GM12874 (cell line): ENCODE measurements around the gene APMAP.

Source experiments
- TF ChIP-seq, protein P1 (sequence below): IDR thresholded peaks from 2 replicates; pipeline ENCODE4 v1.5.1; 2011; ENCODE audit warnings: low read depth, mild to moderate bottlenecking, control low read depth, low read length, moderate library complexity; ENCODE audit not compliant: insufficient read depth

APMAP gene

DNA sequence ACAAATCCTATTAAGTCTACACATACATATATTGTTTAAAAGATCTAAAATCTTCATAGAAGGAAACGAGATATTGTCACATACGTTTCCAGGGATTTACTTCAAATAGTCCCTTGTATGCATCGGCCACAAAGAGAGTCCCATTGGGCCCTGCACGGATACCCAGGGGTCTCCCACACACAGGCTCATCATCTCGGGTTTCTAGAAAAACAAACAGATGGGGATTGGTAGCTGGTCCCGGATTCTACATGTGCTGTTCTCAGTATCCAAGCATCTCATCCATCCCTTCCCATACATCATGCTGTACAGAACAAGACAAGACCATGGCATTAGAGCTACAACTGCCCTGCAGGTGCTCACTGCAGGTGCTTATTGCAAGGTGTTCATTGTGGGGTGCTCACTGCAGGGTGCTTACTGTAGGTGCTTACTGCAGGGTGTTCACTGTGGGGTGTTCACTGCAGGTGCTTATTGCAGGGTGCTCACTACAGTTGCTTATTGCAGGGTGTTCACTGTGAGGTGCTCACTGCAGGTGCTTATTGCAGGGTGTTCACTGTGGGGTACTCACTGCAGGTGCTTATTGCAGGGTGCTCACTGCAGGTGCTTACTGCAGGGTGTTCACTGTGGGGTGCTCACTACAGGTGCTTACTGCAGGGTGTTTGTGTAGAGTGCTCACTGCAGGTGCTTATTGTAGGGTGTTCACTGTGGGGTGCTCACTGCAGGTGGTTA lies 21.0 kb downstream of the APMAP start:
- TF ChIP-seq, protein P1, sequence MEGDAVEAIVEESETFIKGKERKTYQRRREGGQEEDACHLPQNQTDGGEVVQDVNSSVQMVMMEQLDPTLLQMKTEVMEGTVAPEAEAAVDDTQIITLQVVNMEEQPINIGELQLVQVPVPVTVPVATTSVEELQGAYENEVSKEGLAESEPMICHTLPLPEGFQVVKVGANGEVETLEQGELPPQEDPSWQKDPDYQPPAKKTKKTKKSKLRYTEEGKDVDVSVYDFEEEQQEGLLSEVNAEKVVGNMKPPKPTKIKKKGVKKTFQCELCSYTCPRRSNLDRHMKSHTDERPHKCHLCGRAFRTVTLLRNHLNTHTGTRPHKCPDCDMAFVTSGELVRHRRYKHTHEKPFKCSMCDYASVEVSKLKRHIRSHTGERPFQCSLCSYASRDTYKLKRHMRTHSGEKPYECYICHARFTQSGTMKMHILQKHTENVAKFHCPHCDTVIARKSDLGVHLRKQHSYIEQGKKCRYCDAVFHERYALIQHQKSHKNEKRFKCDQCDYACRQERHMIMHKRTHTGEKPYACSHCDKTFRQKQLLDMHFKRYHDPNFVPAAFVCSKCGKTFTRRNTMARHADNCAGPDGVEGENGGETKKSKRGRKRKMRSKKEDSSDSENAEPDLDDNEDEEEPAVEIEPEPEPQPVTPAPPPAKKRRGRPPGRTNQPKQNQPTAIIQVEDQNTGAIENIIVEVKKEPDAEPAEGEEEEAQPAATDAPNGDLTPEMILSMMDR = no peak

DNA sequence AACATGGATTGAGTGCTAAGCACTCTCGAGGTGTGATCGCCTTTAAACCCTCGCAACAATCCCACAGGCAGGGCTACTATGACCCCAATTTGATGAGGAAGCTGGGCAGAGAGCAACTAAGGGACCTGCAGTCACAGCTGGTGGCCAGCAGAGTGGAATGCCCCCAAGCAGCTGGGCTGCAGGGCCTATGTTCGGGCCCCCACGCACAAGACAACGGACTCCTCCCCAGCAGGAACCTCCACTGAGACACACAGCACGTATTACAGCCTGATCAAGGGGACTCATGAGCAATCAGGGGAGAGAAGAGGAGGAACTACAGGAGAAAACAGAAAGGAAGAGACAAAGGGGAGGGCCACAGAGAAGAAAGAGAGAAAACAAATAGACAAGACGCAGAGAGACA lies 21.8 kb downstream of the APMAP start:
- TF ChIP-seq, protein P1 = no peak

DNA sequence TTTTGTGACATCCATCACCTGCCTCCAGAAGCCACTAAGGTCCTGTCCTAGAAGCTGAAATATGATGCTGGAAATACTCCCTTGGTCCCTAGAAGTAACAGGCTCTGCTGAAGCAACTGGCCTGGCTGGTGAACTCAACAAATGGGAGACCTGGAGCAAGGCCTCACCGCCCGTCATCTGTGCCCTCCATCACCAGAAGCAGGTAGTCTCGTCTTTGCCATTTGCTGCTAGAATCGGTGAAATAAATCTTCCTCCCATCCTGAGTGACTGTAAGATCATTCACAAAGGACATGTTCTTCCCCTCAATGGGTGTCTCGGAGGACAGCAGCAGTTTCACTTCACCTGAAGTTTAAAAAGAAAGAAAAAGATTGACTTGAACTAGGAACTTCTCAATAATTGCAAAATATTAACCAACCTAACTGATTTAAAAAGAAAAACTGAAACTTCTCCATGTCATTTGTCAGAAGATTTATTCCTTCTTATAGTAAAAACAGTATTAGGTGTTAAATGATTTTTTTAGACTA lies 22.5 kb downstream of the APMAP start:
- TF ChIP-seq, protein P1 = no peak

DNA sequence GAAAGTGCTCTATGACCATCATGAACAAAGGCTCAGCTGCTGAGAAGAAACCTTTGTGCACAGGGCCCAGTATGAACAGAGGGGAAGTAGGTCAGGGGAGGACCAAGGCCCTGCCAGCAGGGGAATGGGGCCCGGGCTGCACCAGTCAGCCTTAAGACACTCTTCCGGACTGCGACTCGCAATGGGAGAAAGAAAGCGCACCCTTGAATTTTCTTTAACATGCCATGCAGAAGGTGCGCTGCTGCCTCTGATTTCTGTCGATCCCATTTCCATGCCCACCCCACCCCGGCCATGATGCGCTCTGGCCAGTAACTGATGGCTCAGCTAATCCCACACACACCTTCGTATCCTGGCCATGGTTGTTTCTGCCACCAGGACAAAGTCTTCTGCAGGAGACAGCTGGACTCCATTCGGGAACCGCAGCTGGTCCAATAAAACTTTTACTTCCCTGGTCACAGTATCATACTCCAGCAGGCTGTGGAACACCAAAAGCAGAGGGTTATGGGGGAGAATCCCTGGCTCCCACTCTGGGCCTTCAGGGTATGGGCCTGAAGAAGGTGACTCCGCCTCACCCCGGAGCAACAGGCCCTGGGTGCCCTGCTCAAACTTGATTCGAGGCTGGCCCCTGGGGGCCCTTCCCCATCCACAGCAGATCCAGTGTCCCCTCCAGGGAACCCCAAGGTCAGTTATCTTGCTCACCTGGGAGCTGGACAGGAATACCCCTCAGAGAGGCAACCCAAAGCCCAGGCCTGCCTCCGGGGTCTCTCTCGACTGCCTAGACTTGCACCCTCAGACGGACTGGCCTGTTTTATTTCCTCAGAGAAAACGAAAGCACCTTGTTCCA lies 23.1 kb downstream of the APMAP start:
- TF ChIP-seq, protein P1 = no peak

DNA sequence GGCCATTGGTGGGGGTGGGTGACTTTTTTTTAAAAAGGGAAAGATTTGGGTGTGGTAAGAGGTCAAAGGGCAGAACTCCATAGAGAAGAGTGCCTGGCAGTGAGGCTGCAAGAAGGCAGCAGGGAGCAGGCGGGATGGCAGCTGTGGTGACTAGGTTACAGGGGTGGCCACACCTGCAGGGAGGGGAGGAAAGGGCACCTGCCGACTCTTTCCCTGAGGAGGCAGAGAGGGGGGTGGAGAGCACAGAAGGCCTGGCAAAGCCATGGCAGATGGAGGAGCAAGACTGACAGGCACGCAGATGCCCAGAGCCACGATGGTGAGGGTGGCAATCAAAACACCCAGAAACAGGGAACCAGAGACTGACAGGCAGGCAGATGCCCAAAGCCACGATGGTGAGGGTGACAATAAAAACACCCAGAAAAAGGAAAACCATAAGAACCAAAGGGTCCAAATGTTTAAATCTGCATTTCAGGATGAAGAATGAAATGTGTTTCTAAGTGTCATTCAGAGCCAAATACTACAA lies 24.2 kb downstream of the APMAP start:
- TF ChIP-seq, protein P1 = no peak

DNA sequence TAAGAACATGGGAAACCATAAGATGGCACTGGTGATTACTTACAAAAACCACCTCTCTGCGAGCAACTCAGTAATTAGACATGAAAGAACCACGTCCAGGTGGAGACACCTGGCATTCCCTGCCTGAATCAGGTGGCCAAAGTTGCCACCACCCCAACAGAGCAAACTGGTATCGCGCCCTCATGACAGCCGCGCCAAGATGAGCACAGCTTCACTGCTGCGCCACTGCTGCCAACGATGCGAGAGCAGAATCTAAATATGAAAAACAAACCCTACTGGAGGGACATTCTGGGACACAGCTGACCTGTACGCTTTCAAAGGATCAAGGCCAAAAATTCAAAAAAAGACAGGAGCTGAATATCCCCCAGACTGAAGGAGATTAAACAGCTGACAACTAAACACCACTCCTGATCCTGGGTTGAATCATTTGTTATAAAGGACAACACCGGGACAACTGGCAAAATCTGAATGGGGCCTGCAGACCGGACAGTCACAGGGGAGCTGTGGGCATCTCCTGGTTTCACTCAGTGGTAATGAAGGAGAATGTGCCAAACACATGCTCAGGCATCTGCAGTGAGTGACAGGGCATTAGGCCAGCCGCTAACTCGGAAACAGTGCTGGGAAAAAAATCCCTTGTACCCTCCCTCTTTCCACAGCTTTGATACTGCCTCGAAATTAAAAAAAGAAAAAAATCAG lies 26.1 kb downstream of the APMAP start:
- TF ChIP-seq, protein P1 = no peak
